Measurements from ENCODE around the gene TEX14.
A peak's percentile ranks its signal among the peaks of the same experiment; 100 is the strongest.
"Not testable (repeated sequence)": the region's sequence is repeated elsewhere in the genome, so short reads cannot be mapped to it uniquely, and the experiment has no call there.

TEX14 gene

GRCh38 chr17:58658804-58659713 lies 32.8 kb downstream of the TEX14 start:
- WGBS, 2 experiments (ENCODE audit: insufficient coverage in 2 of 2) = 11% methylated on average over 19 to 24 of the region's 38 CpGs

GRCh38 chr17:58657962-58658803 lies 33.7 kb downstream of the TEX14 start:
- peak overlapping the region; percentile 98 for H3K27ac ChIP-seq (ENCODE audit: low read depth, low read length, severe bottlenecking)
- not testable (repeated sequence) for H3K4me1 ChIP-seq (ENCODE audit: control insufficient read depth, insufficient read depth, low read length, poor library complexity, severe bottlenecking); H3K4me3 ChIP-seq (ENCODE audit: extremely low read depth, insufficient read depth, low read length, poor library complexity, severe bottlenecking); H3K36me3 ChIP-seq (ENCODE audit: control insufficient read depth, insufficient read depth, low read length); H3K9me3 ChIP-seq (ENCODE audit: control insufficient read depth, low read length)
- 45 to 54% methylated on average over 6 to 9 of the region's 10 CpGs for WGBS, 2 experiments (ENCODE audit: insufficient coverage in 2 of 2)

More at GRCh38 chr17:58658804-58659713, 32.8 kb downstream of the TEX14 start:
- no peaks in the 10 kb centered on the region for H3K4me1 ChIP-seq (ENCODE audit: control insufficient read depth, insufficient read depth, low read length, poor library complexity, severe bottlenecking)
- H3K4me3 ChIP-seq (ENCODE audit: extremely low read depth, insufficient read depth, low read length, poor library complexity, severe bottlenecking) = peak overlapping the region; percentile 19
- H3K27ac ChIP-seq (ENCODE audit: low read depth, low read length, severe bottlenecking) = peak overlapping the region; percentile 98
- no peaks in the 10 kb centered on the region for H3K9me3 ChIP-seq (ENCODE audit: control insufficient read depth, low read length)
- no peaks in the 10 kb centered on the region for H3K36me3 ChIP-seq (ENCODE audit: control insufficient read depth, insufficient read depth, low read length)

GRCh38 chr17:58648236-58648635 lies 43.6 kb downstream of the TEX14 start:
- H3K9me3 ChIP-seq (ENCODE audit: control insufficient read depth, low read length) = no peaks in the 10 kb centered on the region
- H3K27ac ChIP-seq (ENCODE audit: low read depth, low read length, severe bottlenecking) = no peak overlapping the region
- no peaks in the 10 kb centered on the region for H3K36me3 ChIP-seq (ENCODE audit: control insufficient read depth, insufficient read depth, low read length)

GRCh38 chr17:58643147-58643546 lies 48.7 kb downstream of the TEX14 start:
- H3K4me3 ChIP-seq (ENCODE audit: extremely low read depth, insufficient read depth, low read length, poor library complexity, severe bottlenecking) = no peak overlapping the region
- WGBS, 2 experiments (ENCODE audit: insufficient coverage in 2 of 2) = 86% methylated on average over 1 of the region's 2 CpGs; no CpG with 5 or more reads in 1 of the 2 experiments
- H3K9me3 ChIP-seq (ENCODE audit: control insufficient read depth, low read length) = no peaks in the 10 kb centered on the region
- no peak overlapping the region for H3K27ac ChIP-seq (ENCODE audit: low read depth, low read length, severe bottlenecking)
- H3K36me3 ChIP-seq (ENCODE audit: control insufficient read depth, insufficient read depth, low read length) = no peaks in the 10 kb centered on the region
- no peaks in the 10 kb centered on the region for H3K4me1 ChIP-seq (ENCODE audit: control insufficient read depth, insufficient read depth, low read length, poor library complexity, severe bottlenecking)

More at GRCh38 chr17:58648236-58648635, 43.6 kb downstream of the TEX14 start:
- Histone ChIP-seq H3K4me1 (ENCODE audit: control insufficient read depth, insufficient read depth, low read length, poor library complexity, severe bottlenecking) (no peaks in the 10 kb centered on the region), H3K4me3 (ENCODE audit: extremely low read depth, insufficient read depth, low read length, poor library complexity, severe bottlenecking) (no peak overlapping the region)

GRCh38 chr17:58641887-58642311 lies 49.9 kb downstream of the TEX14 start:
- Histone ChIP-seq H3K9me3 (ENCODE audit: control insufficient read depth, low read length) (no peaks in the 10 kb centered on the region), H3K36me3 (ENCODE audit: control insufficient read depth, insufficient read depth, low read length) (no peaks in the 10 kb centered on the region), H3K4me1 (ENCODE audit: control insufficient read depth, insufficient read depth, low read length, poor library complexity, severe bottlenecking) (no peaks in the 10 kb centered on the region), H3K4me3 (ENCODE audit: extremely low read depth, insufficient read depth, low read length, poor library complexity, severe bottlenecking) (no peak overlapping the region), H3K27ac (ENCODE audit: low read depth, low read length, severe bottlenecking) (no peak overlapping the region)
- 75 to 90% methylated on average over 1 of the region's 1 CpG for WGBS, 2 experiments (ENCODE audit: insufficient coverage in 2 of 2)

- Histone ChIP-seq H3K36me3 (ENCODE audit: control insufficient read depth, insufficient read depth, low read length) (no peaks in the 10 kb centered on the region), H3K9me3 (ENCODE audit: control insufficient read depth, low read length) (no peaks in the 10 kb centered on the region), H3K4me3 (ENCODE audit: extremely low read depth, insufficient read depth, low read length, poor library complexity, severe bottlenecking) (no peak overlapping the region), H3K4me1 (ENCODE audit: control insufficient read depth, insufficient read depth, low read length, poor library complexity, severe bottlenecking) (no peaks in the 10 kb centered on the region), H3K27ac (ENCODE audit: low read depth, low read length, severe bottlenecking) (no peak overlapping the region)
- WGBS, 2 experiments (ENCODE audit: insufficient coverage in 2 of 2) = 94 to 100% methylated on average over 1 to 2 of the region's 4 CpGs
These were observed 51.6 kb downstream of the TEX14 start for GRCh38 chr17:58640202-58640601.

GRCh38 chr17:58639681-58640080 lies 52.2 kb downstream of the TEX14 start:
- 84 to 93% methylated on average over 4 to 5 of the region's 6 CpGs for WGBS, 2 experiments (ENCODE audit: insufficient coverage in 2 of 2)
- Histone ChIP-seq H3K4me3 (ENCODE audit: extremely low read depth, insufficient read depth, low read length, poor library complexity, severe bottlenecking) (no peak overlapping the region), H3K27ac (ENCODE audit: low read depth, low read length, severe bottlenecking) (no peak overlapping the region)

GRCh38 chr17:58637011-58637570 lies 54.8 kb downstream of the TEX14 start:
- H3K27ac ChIP-seq (ENCODE audit: low read depth, low read length, severe bottlenecking) = no peak overlapping the region
- no peaks in the 10 kb centered on the region for H3K9me3 ChIP-seq (ENCODE audit: control insufficient read depth, low read length)
- 95% methylated on average over 7 to 9 of the region's 12 CpGs for WGBS, 2 experiments (ENCODE audit: insufficient coverage in 2 of 2)
- H3K4me3 ChIP-seq (ENCODE audit: extremely low read depth, insufficient read depth, low read length, poor library complexity, severe bottlenecking) = no peak overlapping the region
- H3K36me3 ChIP-seq (ENCODE audit: control insufficient read depth, insufficient read depth, low read length) = no peaks in the 10 kb centered on the region
- H3K4me1 ChIP-seq (ENCODE audit: control insufficient read depth, insufficient read depth, low read length, poor library complexity, severe bottlenecking) = no peaks in the 10 kb centered on the region

More at GRCh38 chr17:58639681-58640080, 52.2 kb downstream of the TEX14 start:
- no peaks in the 10 kb centered on the region for H3K36me3 ChIP-seq (ENCODE audit: control insufficient read depth, insufficient read depth, low read length)
- H3K9me3 ChIP-seq (ENCODE audit: control insufficient read depth, low read length) = no peaks in the 10 kb centered on the region
- no peaks in the 10 kb centered on the region for H3K4me1 ChIP-seq (ENCODE audit: control insufficient read depth, insufficient read depth, low read length, poor library complexity, severe bottlenecking)

GRCh38 chr17:58632324-58633314 lies 59.2 kb downstream of the TEX14 start:
- Histone ChIP-seq H3K27ac (ENCODE audit: low read depth, low read length, severe bottlenecking) (peak overlapping the region; percentile 100), H3K4me1 (ENCODE audit: control insufficient read depth, insufficient read depth, low read length, poor library complexity, severe bottlenecking) (no peaks in the 10 kb centered on the region), H3K9me3 (ENCODE audit: control insufficient read depth, low read length) (no peaks in the 10 kb centered on the region), H3K4me3 (ENCODE audit: extremely low read depth, insufficient read depth, low read length, poor library complexity, severe bottlenecking) (peak overlapping the region; percentile 33), H3K36me3 (ENCODE audit: control insufficient read depth, insufficient read depth, low read length) (no peaks in the 10 kb centered on the region)
- WGBS, 2 experiments (ENCODE audit: insufficient coverage in 2 of 2) = 86 to 90% methylated on average over 15 to 17 of the region's 20 CpGs
